ENCODE results near the gene EIF3C.
"Not testable (repeated sequence)": the region's sequence is repeated elsewhere in the genome, so short reads cannot be mapped to it uniquely, and the experiment has no call there.

- TF ChIP-seq POLR2AphosphoS5 (IDR thresholded peaks at IDR 0.05) = not testable (repeated sequence)
- TF ChIP-seq, protein P1, sequence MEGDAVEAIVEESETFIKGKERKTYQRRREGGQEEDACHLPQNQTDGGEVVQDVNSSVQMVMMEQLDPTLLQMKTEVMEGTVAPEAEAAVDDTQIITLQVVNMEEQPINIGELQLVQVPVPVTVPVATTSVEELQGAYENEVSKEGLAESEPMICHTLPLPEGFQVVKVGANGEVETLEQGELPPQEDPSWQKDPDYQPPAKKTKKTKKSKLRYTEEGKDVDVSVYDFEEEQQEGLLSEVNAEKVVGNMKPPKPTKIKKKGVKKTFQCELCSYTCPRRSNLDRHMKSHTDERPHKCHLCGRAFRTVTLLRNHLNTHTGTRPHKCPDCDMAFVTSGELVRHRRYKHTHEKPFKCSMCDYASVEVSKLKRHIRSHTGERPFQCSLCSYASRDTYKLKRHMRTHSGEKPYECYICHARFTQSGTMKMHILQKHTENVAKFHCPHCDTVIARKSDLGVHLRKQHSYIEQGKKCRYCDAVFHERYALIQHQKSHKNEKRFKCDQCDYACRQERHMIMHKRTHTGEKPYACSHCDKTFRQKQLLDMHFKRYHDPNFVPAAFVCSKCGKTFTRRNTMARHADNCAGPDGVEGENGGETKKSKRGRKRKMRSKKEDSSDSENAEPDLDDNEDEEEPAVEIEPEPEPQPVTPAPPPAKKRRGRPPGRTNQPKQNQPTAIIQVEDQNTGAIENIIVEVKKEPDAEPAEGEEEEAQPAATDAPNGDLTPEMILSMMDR (IDR thresholded peaks at IDR 0.05) = not testable (repeated sequence)
Observed at GRCh38 chr16:28668199-28668598, 43.1 kb upstream of the EIF3C start.
